DMS79 (cell line): ENCODE results near the gene ATXN10.
A peak's percentile ranks its signal among the peaks of the same experiment; 100 is the strongest.
"Not testable (repeated sequence)": the region's sequence is repeated elsewhere in the genome, so short reads cannot be mapped to it uniquely, and the experiment has no call there.

Source experiments
- DNase-seq: peaks from one replicate; lab custom pipeline; 2025; lab: John Stamatoyannopoulos, UW

Gene ATXN10

GRCh38 chr22:45642986-45643385, 28.6 kb upstream of the ATXN10 start:
- no peak for DNase-seq

GRCh38 chr22:45644714-45645113, 26.9 kb upstream of the ATXN10 start:
- no peak for DNase-seq

- DNase-seq = no peak
Observed at GRCh38 chr22:45645150-45645525, 26.5 kb upstream of the ATXN10 start.

DNA sequence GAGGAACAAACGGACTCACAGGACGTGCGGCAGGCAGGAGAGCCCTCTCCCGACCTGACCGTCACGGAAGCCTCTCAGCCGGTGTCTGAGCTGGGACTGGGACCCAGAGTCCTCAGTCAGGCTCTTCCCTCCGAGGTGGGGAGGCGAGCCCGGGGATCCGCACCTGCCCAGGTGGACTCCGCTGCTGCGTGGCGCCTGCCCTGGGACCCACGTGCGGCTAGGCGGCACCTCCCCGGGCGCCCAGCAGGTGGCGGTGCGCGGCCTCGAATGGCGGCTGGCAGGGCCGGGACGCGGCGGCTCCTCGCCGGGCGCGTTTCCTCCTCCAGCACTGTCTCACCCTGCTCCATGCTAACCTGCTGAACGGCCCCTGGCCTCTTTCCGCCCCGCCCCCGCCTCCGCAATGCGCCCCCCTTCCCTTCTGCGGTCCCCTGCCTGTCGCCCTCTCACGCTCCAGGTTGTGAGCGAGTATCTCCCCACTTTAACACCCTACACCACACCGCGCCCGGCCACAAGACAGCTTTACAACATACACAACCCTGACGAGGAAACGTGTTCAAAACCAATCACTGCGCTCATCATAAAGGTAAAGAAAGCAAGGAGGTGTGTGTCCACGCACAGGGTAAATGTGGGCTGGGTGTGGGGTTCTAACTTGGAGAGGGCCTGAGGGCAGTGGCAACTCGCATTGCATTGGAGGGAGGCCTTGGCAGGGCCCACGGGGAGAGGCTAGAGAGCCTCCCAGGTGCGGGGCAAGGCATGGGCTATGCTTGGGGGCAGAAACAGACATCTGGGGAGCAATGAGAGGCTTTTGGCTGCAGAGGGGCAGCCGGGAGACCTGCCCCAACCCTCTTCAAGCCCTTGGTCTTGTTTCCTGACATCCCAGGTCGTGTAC, 25.9 kb upstream of the ATXN10 start:
- no peak for DNase-seq

DNA sequence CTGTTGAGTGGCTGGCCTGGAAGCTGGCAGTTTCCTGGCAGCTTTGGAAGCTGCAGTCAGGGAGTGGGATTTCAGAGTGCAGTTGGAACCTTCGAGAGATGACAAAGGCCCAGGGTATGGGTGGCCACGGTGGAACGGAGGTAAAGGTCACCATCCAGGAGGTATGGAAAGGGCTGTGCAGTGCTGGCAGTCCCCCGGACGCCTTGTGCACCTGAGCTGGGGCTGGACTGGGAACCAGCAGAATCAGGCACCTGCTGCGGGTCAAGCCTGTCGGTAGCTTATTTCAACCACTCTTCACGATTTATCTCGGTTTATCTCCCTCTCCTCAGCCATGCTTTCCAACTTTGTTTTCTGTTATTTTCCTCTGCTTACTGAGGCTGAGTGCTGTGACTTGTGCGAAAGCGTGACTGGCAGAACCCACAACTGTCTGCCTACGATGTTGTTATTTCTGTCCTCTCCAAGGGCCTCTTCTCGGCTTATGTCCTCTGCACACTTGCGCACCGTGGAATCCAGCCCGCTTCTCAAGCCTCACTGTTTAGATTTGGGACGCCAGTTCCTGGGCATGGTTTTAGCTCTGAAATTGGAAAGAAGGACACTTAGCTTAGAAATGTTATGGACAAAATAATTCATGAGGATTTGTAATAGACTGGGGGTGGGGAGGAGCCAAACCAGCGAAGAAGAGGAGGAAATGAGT, 24.0 kb upstream of the ATXN10 start:
- DNase-seq = no peak

GRCh38 chr22:45648301-45649117, 23.1 kb upstream of the ATXN10 start:
- DNase-seq = no peak

- no peak for DNase-seq
Observed at GRCh38 chr22:45649809-45650208, 21.8 kb upstream of the ATXN10 start.

DNA sequence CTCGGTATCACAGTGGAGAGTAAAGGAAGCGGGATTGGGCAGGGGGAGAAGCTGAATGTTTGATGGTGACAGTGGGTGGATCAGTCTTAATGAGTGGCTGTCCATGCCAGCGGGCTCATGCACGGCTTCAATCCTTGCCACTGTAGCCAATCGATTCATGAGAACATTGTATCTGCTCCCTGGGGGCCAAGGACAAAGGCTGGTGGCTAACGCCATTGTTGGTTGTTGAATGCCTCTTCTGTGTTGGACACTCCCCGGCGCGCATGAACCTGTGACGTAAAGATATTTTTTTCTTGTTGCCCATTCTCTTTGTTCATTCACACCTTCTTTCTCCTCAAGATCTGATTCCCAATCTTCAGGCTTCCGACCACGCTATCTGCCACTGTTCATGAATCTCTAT, 20.9 kb upstream of the ATXN10 start:
- DNase-seq = no peak

- DNase-seq = no peak
Observed at GRCh38 chr22:45651931-45652528, 19.6 kb upstream of the ATXN10 start.

- DNase-seq = no peak
Observed at GRCh38 chr22:45656577-45656976, 15.1 kb upstream of the ATXN10 start.

DNA sequence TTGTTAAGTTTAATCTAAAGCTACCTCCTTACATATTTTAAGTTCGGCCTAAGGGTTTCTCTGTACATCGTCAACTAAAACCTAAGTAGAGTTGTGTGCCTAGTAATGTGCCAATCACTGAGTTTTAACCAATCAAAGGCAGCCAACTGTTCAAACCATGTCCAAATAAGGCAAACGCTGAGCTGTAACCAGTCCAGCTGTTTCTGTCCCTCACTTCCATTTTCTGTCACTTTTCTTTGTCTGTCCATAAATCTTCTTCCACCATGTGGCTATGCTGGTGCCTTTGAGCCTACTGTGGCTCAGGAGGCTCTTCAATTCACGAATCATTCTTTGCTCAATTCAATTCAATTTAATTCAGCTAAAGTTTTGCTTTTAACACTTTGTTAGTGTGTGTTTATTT, 13.9 kb upstream of the ATXN10 start:
- DNase-seq = no peak

DNA sequence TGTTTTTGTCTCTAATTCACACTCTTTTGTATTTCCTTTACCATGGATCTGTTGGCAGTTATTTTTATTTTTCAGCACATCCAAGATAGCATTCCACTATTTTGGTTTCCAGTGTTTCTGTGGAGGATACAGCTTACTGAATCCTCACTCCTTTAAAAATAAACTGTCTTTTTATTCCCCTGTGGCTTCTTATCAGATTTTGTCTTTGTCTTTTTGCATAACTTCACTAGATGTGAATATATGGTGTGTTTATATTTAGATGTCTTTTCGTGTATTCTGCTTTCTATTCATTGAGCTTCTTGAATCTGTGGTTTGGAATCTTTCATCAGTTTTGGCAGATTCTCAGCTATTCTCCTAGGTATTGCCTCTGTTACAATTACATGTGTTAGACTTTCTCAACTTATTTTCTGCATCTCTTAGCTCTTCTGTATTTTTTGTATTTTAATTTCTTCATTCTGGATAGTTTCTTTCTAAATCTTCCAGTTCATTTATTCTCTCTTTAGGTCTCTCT, 7.4 kb upstream of the ATXN10 start:
- no peak for DNase-seq

DNA sequence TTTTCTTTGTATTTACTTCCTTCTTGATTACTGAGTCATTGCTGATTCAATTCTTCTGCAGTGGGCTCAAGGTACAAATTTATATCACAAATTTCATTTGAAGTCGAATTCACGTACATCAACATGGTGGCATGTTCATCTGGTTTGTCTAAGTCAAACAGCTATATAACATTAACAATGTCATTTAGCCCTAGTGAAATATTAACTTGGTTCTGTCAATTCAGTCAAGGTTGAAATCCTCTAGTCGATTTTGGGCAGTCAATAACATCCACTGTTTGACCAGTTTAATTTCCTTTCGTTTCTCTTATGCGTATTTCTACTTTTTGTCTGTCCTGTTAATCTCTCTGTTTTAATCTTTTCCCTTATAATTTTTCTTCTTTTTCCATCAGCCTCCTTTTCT, 4.1 kb upstream of the ATXN10 start:
- DNase-seq = no peak

DNA sequence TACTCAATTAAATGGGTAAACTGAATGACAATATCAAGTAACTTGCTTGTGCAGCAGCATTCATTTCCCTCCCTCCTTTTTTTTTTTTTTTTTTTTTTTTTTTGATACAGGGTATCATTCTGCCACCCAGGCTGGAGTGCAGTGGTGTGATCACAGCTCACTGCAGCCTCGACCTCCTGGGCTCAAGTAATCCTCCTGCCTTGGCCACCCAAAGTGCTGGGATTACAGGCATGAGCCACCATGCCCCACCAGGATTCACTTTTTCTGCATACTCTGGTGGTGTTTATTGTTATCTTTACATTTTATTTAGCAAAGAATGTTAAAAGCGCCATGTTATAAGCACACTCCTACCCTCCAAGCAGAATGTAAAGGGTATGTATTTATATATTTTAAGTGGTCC, 1.3 kb upstream of the ATXN10 start:
- not testable (repeated sequence) for DNase-seq

DNA sequence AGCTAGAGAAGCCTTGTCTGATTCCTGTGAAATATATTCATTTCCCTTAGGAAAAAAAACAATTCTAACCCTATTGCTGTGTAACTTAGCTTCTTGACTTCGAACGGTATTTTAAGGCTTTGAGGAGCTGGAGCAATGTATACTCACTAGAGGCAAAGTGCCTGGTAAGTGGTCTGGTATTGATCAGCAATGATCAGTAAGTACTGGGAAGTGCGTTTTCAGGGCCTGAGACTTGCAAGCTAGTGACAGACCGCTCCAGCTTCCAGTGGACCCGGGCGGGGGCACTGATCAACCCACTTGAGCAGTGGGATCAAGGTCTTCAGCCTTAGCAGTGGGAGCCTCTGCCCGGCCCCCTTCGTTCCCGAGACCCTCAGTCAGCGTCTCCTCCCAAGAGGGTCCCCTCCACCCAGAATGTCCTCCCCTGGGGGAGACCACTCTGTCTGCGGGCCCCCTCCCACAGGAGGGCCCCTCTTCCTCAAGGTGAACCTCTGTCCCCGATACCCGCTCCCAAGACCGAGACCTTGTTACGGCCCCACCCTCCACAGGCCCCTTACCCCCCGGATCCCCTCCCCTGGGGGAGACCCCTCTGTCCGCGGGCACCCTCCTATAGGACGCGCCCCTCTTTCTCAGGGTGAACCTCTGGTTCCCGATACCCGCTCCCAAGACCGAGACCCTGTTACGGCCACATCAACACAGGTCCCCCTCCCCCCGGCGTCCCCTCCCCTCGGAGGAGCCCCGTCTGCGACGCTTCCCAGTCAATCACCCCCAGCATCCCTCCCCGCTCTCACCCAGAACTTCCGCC, 452 bp upstream of the ATXN10 start:
- DNase-seq = peak; percentile 33

GRCh38 chr22:45672564-45673481, 1.2 kb downstream of the ATXN10 start:
- no peak for DNase-seq

- DNase-seq = no peak
Observed at GRCh38 chr22:45673482-45674175, 2.0 kb downstream of the ATXN10 start.

- no peak for DNase-seq
Observed at GRCh38 chr22:45676024-45676423, 4.4 kb downstream of the ATXN10 start.

DNA sequence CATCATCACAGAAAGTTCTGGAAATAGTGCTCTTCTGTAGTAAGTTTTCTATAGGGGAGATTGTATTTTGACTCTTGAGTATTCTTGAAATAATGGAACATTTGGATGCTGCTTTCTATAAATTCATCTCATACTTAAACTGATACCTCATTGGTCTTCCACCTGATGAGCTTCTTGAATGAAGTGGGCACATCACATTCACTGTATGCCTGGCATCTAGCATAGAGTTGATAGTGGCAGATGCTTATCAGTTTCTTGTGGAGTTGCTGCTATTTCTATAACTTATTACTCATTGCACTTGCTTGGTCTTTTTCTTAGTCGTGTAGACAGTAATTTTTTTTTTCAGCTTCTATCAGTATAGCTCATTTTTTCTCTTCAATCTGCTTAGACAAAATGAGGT, 5.4 kb downstream of the ATXN10 start:
- no peak for DNase-seq
